WERI-Rb-1 (cell line): ENCODE results near the gene TTC27.

Source experiments
- DNase-seq: peaks from one replicate; pipeline ENCODE4 v3.0.0-alpha.2; 2020
- H3K27ac ChIP-seq: fragments of 250-450 bp; sonication (Bioruptor Pico); 2 replicates; pipeline ENCODE4 v1.5.1; 2020; ENCODE audit warnings: mild to moderate bottlenecking, moderate library complexity
- H3K27me3 ChIP-seq: fragments of 250-450 bp; sonication (Bioruptor Pico); 2 replicates; pipeline ENCODE4 v1.5.1; 2021; ENCODE audit warnings: mild to moderate bottlenecking, low read depth, moderate library complexity; ENCODE audit not compliant: insufficient read depth, severe bottlenecking
- H3K36me3 ChIP-seq: fragments of 250-450 bp; sonication (Bioruptor Pico); 2 replicates; pipeline ENCODE4 v1.5.1; 2020; ENCODE audit warnings: mild to moderate bottlenecking, moderate library complexity
- H3K4me3 ChIP-seq: 2 replicates; pipeline ENCODE4 v1.5.1; 2011; ENCODE audit warnings: low read depth, mild to moderate bottlenecking, control low read depth, low read length
- H3K9me3 ChIP-seq: fragments of 250-450 bp; sonication (Bioruptor Pico); 2 replicates; pipeline ENCODE4 v1.5.1; 2021; ENCODE audit warnings: mild to moderate bottlenecking, moderate library complexity; ENCODE audit not compliant: severe bottlenecking
- TF ChIP-seq, protein P1 (sequence below): IDR thresholded peaks from 2 replicates; pipeline ENCODE4 v1.5.1; 2011; ENCODE audit warnings: low read depth, mild to moderate bottlenecking, control low read depth, inconsistent platforms, low read length

Gene TTC27

DNA sequence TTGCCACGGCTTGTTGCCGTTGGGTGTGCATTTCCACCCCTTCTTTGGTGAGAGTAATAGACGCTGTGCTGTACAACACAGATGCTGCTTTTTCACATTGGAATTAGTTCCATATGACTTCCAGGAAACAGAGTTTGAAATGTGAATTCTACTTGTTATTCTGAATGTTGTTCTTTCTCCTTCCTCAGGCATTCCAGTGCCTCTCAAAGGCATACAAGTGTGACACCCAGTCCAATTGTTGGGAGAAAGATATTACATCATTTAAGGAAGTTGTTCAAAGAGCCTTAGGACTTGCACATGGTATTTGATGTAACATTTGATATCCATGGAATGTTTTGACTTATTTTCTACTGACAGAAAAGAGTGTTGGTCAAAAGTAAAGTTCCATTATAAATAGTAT, 184.5 kb downstream of the TTC27 start:
- Histone ChIP-seq H3K27ac (no peak overlapping the region), H3K27me3 (no peaks in the 10 kb centered on the region)

DNA sequence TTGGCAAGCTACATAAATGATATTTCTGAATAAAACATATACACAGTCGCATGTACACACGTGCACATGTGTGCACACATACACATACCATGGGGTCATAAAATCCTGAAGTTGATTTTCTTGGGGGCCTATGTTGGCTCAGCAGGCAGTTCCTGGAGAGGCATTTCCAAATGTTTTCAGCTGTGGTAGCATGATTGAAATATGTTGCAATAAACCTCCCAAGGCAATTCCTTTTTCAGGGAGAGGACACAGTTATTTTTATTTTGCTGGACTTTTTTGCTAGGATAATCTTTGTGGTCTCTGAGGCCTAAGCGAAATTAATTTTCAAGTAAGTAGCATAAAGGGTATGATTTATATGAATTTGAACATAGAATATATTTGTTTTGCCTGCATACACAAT, 192.2 kb downstream of the TTC27 start:
- Histone ChIP-seq H3K27me3 (no peaks in the 10 kb centered on the region), H3K27ac (no peak overlapping the region), H3K36me3 (no peaks in the 10 kb centered on the region), H3K4me3 (no peak overlapping the region), H3K9me3 (no peaks in the 10 kb centered on the region)
- TF ChIP-seq, protein P1, sequence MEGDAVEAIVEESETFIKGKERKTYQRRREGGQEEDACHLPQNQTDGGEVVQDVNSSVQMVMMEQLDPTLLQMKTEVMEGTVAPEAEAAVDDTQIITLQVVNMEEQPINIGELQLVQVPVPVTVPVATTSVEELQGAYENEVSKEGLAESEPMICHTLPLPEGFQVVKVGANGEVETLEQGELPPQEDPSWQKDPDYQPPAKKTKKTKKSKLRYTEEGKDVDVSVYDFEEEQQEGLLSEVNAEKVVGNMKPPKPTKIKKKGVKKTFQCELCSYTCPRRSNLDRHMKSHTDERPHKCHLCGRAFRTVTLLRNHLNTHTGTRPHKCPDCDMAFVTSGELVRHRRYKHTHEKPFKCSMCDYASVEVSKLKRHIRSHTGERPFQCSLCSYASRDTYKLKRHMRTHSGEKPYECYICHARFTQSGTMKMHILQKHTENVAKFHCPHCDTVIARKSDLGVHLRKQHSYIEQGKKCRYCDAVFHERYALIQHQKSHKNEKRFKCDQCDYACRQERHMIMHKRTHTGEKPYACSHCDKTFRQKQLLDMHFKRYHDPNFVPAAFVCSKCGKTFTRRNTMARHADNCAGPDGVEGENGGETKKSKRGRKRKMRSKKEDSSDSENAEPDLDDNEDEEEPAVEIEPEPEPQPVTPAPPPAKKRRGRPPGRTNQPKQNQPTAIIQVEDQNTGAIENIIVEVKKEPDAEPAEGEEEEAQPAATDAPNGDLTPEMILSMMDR: no peak
- no peak for DNase-seq

More for the DNA sequence above, 184.5 kb downstream of the TTC27 start:
- Histone ChIP-seq H3K36me3 (no peaks in the 10 kb centered on the region), H3K9me3 (no peaks in the 10 kb centered on the region), H3K4me3 (no peak overlapping the region)
- no peak for DNase-seq
- TF ChIP-seq, protein P1: no peak

DNA sequence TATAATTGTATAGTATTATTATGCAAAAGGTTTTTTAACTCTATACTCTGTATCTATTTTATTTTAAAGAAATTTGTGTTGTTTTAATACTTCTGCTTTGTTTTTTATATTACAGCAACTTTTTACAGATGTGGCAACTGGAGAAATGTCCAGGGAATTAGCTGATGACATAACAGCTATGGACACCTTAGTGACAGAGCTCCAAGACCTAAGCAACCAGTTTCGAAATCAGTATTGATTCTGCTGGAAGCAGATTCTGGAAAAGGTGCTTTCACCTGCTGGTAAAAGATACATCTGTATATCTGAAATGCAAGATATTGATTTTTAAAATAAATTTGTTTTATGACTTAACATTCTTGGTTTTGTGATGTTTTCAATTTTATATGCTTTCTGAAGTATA, 192.9 kb downstream of the TTC27 start:
- Histone ChIP-seq H3K4me3 (no peak overlapping the region), H3K27me3 (no peaks in the 10 kb centered on the region), H3K9me3 (no peaks in the 10 kb centered on the region), H3K36me3 (no peaks in the 10 kb centered on the region), H3K27ac (no peak overlapping the region)
- DNase-seq: no peak
- TF ChIP-seq, protein P1: no peak

DNA sequence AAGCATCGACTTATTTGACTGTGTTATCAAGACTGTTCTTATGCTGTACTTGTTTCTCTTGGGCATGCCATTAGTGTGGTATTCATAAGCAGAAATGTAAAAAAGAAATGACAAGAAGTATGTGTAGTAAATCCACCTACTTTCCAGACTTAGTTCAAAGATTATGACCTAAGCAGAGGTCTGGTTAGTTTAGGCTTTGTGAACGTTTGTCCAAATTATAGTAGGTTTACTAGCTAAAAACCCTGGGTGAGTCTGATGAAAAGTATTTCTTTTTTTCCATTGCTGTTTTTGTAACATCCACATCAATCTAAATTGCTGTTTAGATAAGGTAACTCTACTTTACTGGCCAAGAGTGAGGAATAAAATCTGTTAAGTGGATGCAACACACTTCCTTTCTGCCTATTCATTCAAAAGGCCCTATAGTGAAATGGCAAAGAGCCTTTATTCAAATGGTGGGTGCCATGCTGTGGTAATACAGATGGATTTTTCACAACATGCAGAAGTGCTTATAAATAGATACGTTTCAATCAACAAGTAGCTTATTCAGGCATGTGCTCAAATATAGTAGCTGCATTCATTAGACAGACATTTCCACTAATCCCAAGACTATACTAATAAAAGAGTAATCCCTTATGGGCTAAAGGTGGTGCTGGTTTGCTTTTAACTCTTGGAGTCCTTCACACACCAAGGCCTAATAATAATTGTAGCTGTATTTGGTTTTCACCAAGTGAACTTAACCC, 196.4 kb downstream of the TTC27 start:
- H3K4me3 ChIP-seq: no peak overlapping the region
- DNase-seq: no peak
- no peaks in the 10 kb centered on the region for H3K36me3 ChIP-seq
- H3K27ac ChIP-seq: no peak overlapping the region
- no peaks in the 10 kb centered on the region for H3K9me3 ChIP-seq
- no peaks in the 10 kb centered on the region for H3K27me3 ChIP-seq
- TF ChIP-seq, protein P1: no peak

DNA sequence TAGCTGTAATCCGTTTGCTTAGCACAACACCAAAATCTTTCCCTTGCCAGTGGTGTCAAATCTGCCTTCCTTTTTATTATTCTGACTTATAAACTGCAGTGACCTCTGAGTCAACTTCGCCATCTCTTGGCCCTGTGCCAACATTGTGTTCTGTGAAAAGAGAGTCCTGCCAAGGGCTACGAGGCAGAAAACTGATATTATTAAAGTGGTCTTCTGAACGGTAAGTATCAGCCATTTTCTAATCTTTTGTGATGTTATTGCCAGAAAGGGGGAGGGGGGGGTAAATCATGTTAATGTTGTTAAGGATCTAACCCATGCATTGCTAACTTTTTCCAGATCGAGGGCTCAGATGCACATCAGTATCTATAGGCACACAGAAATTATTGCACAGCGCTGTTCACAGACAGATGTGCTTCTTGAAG, 197.5 kb downstream of the TTC27 start:
- Histone ChIP-seq H3K9me3 (no peaks in the 10 kb centered on the region), H3K27ac (no peak overlapping the region), H3K36me3 (no peaks in the 10 kb centered on the region), H3K4me3 (no peak overlapping the region), H3K27me3 (no peaks in the 10 kb centered on the region)
- DNase-seq: no peak
- TF ChIP-seq, protein P1: no peak

DNA sequence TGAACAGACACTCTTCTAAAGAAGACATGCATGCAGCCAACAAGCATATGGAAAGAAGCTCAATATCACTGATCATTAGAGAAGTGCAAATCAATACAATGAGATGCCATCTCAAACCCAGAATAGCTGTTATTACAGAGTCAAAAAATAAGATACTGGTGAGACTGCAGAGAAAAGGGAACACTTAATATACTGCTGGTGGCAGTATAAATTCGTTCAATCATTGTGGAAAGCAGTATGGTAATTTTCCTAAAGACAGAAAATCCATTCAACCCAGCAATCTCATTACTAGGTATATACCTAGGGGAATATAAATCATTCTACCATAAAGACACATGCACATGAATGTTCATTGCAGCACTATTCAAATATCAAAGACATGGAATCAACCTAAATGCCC, 202.3 kb downstream of the TTC27 start:
- DNase-seq: no peak
- Histone ChIP-seq H3K36me3 (no peaks in the 10 kb centered on the region), H3K27me3 (no peaks in the 10 kb centered on the region), H3K9me3 (no peaks in the 10 kb centered on the region), H3K27ac (no peak overlapping the region), H3K4me3 (no peak overlapping the region)
- TF ChIP-seq, protein P1: no peak
